GM12865 (cell line): ENCODE measurements around the gene CIB1.

Experiments used
- DNase-seq: peaks from one replicate; pipeline ENCODE4 v3.0.0; 2010; ENCODE audit warnings: low read depth
- H3K4me3 ChIP-seq: 2 replicates; pipeline ENCODE4 v1.5.1; 2011; ENCODE audit warnings: mild to moderate bottlenecking, low read depth, low read length, control low read depth
- TF ChIP-seq, protein P1 (sequence below): IDR thresholded peaks from 2 replicates; pipeline ENCODE4 v1.5.1; 2011; ENCODE audit warnings: low read length, control low read depth, low read depth, inconsistent platforms; ENCODE audit not compliant: insufficient read depth; ENCODE audit errors: missing control alignments

CIB1 gene

DNA sequence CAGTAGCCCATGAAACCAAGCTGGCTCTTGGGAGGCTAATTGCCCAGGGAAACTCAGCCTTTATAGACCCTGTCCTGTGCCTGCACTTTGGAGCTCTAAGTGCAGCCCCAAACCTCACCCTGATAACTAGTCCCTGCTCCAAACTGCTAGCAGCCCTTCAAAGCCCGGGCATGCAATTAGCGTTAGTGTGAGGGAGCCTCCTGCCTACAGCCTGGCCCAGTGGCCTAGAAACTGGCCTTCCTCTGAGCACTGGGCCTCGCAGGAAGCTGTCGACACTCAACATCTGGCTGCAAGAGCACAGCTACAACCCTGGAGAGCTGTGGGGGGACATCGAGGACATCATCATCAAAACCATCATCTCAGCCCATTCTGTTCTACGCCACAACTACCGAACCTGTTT is 24.0 kb upstream of the CIB1 start:
- H3K4me3 ChIP-seq = no peak overlapping the region
- no peak for DNase-seq
- TF ChIP-seq, protein P1, sequence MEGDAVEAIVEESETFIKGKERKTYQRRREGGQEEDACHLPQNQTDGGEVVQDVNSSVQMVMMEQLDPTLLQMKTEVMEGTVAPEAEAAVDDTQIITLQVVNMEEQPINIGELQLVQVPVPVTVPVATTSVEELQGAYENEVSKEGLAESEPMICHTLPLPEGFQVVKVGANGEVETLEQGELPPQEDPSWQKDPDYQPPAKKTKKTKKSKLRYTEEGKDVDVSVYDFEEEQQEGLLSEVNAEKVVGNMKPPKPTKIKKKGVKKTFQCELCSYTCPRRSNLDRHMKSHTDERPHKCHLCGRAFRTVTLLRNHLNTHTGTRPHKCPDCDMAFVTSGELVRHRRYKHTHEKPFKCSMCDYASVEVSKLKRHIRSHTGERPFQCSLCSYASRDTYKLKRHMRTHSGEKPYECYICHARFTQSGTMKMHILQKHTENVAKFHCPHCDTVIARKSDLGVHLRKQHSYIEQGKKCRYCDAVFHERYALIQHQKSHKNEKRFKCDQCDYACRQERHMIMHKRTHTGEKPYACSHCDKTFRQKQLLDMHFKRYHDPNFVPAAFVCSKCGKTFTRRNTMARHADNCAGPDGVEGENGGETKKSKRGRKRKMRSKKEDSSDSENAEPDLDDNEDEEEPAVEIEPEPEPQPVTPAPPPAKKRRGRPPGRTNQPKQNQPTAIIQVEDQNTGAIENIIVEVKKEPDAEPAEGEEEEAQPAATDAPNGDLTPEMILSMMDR = no peak

DNA sequence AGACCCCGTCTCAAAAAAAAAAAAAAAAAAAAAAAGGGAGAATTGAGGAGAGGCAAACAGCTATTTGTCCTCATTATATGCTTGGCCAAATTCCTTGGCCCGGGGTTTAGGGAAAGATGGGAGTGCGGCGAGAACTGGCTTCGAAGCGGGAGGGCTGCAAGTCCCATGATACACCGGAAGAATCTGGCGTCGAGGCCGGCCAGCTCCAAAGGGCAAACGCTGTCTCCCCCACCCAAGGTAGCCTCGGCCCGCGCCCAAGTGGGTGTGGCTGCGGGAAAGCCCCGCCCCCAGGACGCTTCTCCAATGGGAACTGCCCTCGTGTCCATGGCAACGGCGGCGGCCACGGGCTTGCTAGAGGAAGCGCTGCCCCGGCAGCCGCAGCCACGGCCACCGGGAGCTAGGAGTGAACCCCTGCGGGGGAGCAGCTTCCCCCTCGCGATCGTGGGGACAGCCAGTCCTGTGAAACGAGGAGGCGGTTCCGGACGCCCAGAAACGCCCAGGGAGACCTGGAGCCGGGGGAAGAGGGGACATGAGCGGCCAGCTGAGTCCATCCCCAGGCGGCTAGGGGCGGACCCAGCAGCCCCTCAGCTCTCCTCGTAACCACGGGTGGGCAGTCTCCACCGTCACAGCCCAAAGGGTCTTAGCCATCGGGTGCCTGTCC is 15.6 kb upstream of the CIB1 start, which contains the start of gene TTLL13:
TTLL13 (plus strand) TSS at position 354 of the 661 bp plus-strand sequence. CDS start 1,075 bp downstream, outside the sequence.
- peak; percentile 81 for DNase-seq
- TF ChIP-seq, protein P1 = no peak
- H3K4me3 ChIP-seq = peak within 1 kb of the TSS; percentile 28

DNA sequence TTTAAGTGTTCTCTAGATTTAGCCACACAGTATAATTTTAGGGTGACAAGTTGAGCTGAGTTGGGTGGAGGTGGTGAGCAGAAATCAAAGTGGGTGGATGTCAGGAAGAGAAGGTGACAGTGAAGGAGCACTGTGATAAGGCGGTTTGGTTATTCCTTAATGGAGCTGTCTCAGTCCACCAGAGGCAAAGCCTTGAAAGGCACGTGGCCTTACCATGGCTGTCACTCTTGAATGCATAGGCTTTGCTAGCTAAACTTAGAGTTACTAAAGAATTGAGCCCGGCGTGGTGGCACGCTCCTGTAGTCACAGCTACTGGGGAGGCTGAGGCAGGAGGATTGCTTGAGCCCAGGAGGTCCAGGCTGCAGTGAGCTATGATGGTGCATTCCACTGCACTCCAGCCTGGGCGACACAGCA is 15.1 kb upstream of the CIB1 start:
- no peak for DNase-seq
- H3K4me3 ChIP-seq = no peak overlapping the region
- TF ChIP-seq, protein P1 = no peak

DNA sequence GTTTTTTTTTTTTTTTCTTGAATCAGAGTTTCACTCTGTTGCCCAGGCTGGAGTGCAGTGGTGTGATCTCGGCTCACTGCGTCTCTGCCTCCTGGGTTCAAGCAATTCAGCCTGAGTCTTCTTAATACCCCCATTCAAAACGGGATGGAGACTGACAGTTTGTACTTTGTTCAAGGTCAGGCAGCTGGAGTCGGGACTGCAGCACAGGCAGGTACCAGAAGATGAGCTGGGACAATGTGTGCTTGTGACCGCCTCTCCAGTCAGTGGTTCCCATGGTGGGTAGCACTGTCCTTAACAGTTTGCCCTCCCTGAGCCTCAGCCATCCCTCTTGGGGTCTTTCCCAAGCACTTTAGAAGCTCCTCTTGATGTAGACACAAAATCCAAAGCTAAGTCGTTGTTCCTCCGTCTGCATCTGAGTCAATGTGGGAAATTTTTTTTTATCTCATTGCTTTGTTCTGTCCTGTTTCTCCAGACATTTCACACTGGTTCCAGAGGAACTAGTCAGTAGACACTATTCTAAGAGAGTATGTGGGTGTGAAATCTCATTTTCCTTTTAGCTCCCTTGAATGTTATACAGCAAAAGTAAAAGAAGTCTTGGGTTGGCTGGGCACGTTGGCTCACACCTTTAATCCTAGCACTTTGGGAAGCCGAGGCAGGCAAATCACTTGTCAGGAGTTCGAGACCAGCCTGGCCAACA is 10.3 kb upstream of the CIB1 start:
- DNase-seq = no peak
- H3K4me3 ChIP-seq = no peak overlapping the region
- TF ChIP-seq, protein P1 = no peak

DNA sequence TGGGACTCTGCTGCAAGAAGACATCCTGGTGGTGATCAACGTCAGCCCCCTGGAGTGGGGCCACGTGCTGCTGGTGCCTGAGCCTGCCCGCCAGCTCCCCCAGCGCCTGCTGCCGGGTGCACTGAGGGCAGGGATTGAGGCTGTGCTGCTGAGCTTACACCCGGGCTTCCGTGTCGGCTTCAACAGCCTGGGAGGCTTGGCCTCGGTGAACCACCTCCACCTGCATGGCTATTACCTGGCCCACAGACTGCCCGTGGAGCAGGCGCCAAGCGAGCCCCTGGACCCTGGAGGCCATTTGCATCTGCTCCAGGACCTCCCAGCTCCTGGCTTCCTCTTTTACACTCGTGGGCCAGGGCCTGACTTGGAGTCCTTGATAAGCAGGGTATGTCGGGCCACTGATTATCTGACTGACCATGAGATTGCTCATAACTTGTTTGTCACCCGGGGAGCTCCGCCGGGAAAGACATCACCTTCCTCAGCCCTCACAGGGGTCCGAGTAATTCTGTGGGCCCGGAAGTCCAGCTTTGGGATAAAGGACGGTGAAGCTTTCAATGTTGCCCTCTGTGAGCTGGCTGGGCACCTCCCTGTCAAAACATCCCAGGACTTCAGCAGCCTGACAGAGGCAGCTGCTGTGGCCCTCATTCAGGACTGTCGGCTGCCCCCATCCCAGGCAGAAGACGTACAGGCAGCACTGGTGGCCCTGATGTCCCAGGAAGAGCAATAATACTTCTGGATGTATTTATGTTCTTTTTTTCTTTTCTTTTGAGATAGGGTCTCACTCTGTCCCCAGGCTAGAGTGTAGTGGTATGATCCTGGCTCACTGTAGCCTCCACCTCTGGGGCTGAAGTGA is 7.8 kb upstream of the CIB1 start:
- DNase-seq = no peak
- TF ChIP-seq, protein P1 = no peak
- H3K4me3 ChIP-seq = no peak overlapping the region

DNA sequence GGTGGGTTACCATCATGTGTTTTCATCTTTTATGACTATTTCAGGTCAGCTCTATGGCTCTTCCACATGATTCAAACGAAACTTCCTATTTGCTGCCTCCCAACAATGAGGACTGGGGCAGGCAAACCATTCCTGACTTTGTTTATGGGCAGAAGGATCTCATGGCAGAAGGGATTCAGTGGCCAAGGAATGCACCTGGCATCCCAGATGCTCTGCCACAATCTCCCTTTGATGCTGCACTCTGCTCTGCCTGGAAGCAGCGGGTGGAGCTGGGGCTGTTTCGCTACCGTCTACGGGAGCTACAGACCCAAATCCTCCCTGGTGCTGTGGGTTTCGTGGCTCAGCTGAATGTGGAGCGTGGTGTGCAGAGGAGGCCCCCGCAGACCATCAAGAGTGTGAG is 7.1 kb upstream of the CIB1 start:
- TF ChIP-seq, protein P1 = no peak
- DNase-seq = no peak
- H3K4me3 ChIP-seq = no peak overlapping the region
